Erythroblast (primary cell): ENCODE results near the gene HNRNPK.

Experiments used
- DNase-seq, 2 experiments: peaks; one replicate each; lab custom pipeline; 2025; lab: John Stamatoyannopoulos, UW
- GATA1 ChIP-seq: IDR thresholded peaks from 2 replicates; pipeline ENCODE4 v1.6.1; 2011; ENCODE audit warnings: low read depth, mild to moderate bottlenecking, control low read depth, low read length, moderate library complexity
- POLR2A ChIP-seq: IDR thresholded peaks from 2 replicates; pipeline ENCODE4 v1.6.1; 2011; ENCODE audit warnings: mild to moderate bottlenecking, low read length

Gene HNRNPK

GRCh38 chr9:83933790-83934189, 46.2 kb downstream of the HNRNPK start:
- TF ChIP-seq GATA1: no peak
- TF ChIP-seq POLR2A: no peak
- no peak for DNase-seq

DNA sequence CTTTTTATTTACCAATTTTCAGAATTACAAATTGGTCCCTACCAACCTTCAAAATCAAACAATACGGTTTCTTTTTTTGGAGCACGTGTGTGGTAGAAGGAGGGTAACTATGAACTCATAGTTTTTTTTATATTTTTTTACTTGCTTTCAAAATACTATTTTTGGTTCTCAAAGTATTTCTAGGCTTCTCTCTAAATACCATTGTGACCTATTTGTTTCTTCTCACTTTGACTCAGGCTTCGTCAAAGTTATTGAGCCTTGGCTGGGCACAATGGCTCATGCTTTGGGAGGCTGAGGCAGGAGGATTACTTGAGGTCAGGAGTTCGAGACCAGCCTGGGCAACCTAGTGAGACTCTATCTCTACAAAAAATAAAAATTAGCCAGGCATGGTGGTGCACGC, 47.2 kb downstream of the HNRNPK start:
- no peak for DNase-seq
- TF ChIP-seq GATA1: no peak
- TF ChIP-seq POLR2A: no peak

- no peak for DNase-seq
- TF ChIP-seq POLR2A (no peak), GATA1 (no peak)
These were observed 48.0 kb downstream of the HNRNPK start for GRCh38 chr9:83932011-83932410.

GRCh38 chr9:83930881-83931280, 49.1 kb downstream of the HNRNPK start:
- no peak for DNase-seq
- TF ChIP-seq POLR2A (no peak), GATA1 (no peak)

DNA sequence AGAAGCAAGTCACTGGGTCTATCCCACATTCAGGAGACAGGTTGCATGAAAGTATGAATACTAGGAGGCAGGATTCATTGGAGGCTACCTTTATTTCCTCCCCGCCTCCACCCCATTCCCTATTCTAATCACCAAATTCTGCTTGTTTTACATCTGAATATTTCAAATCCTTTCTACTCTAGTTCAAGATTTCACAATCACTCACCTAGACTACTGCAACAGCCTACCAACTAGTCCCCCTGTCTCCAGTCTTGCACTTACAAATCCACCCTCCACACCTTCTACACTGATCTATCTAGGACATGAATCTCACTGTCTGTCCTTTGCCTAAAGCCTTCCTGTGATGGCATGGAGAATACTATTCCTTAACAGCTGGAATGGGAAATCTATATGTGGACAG, 52.4 kb downstream of the HNRNPK start:
- TF ChIP-seq GATA1 (no peak), POLR2A (no peak)
- DNase-seq: no peak

DNA sequence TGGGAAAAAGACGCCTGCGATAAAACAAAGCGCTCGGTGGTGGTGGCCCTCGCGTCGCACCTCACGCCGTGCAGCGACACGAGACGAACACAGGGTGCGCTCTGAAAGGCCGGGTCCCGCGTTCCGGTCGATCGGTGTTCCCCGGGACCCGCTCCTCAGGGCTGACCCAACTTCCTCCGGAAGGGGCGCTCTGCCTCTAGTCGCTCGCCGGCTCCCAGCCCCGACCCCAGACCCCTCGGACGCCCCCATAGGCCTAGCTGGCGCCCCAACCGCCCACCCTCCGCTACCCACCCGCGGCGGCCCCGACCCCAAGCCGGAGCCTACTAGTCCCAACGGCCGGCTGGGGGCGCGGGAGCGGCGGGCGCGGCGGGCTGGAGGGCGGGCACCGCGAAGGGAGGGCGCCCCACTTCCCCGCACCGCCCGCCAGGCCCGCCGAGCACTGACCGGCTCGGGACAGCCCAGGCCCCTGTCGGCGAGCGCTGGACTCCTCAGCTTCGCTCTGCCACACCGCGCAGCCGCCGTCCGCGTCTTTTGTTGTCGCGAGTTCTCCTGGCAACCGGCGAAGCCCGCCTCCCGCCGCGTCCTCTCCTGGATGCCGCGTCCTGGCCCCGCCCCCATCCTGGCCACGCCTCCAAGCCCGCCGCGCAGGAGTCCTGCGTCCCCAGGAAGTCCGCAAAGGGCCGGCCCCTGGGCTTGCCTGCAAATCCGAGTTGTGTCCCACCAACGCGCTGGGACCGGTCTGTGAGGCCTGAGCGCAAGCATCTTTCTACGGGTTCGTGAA, 58.9 kb downstream of the HNRNPK start, which contains the start of gene KIF27:
Gene KIF27, minus strand, starts transcription at position 506 of the 781 bp plus-strand sequence. CDS start 5,841 bp downstream, outside the sequence.
- peak; percentile 96 for DNase-seq
- TF ChIP-seq GATA1 (no peak), POLR2A (peak; percentile 71)

GRCh38 chr9:83920469-83920926, 59.5 kb downstream of the HNRNPK start:
- peak in 1 of 2 experiments; percentile 71 for DNase-seq
- TF ChIP-seq POLR2A (no peak), GATA1 (no peak)

DNA sequence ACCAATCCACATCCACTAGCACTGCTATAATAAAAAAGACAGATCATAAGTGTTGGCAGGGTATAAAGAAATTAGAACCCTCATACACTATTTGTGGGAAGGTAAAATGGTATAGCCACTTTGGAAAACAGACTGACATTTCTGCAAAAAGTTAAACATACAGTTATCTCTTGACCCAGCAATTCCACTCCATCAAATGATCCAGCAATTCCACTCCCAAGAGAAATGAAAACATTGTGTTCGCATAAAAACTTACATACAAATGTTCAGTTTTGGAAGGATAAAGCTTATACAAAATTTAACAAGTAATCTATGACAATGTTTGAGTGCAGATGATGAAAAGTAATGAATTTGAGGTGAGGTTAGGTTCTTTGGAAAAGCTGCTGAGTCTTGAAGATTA, 60.9 kb downstream of the HNRNPK start:
- no peak for TF ChIP-seq POLR2A
- no peak for TF ChIP-seq GATA1
- DNase-seq: no peak
